Thyroid gland (tissue), 4 donors: ENCODE results near the gene SLC28A1. TPM values are rescaled to one million over a fixed set of nuclear protein-coding genes. Genes with fewer than 3 reads are reported as not detected.

Source experiments
- DNase-seq, 2 donors: peaks; one replicate each; pipeline ENCODE4 v3.0.0-alpha.2; 2019
- H3K27ac ChIP-seq, 3 donors: fragments of 200-600 bp; sonication (generic); 1 replicate in 2 of 3; 2 replicates in 1 of 3; pipeline ENCODE4 v1.5.1; 2016 to 2019; ENCODE audit warnings: mild to moderate bottlenecking in 1 of 3, moderate library complexity in 1 of 3
- H3K27me3 ChIP-seq: fragments of 200-600 bp; sonication (generic); one replicate; pipeline ENCODE4 v1.5.1; 2019
- H3K36me3 ChIP-seq, 2 donors: fragments of 200-600 bp; sonication (generic); one replicate each; pipeline ENCODE4 v1.5.1; 2016 to 2019
- H3K4me1 ChIP-seq, 2 donors: fragments of 200-600 bp; sonication (generic); one replicate each; pipeline ENCODE4 v1.5.1; 2017 to 2019
- H3K4me3 ChIP-seq, 3 donors: fragments of 200-600 bp; sonication (generic); replicated peaks in 1 of 3; 1 replicate in 2 of 3; 2 replicates in 1 of 3; pipeline ENCODE4 v1.5.1; 2016; ENCODE audit warnings: mild to moderate bottlenecking in 1 of 3
- H3K9me3 ChIP-seq: fragments of 200-600 bp; sonication (generic); one replicate; pipeline ENCODE4 v1.5.1; 2017
- CTCF ChIP-seq, 6 experiments: fragments of 200-600 bp in 3 of 6; fragments of 450-650 bp in 3 of 6; sonication (generic) in 3 of 6; IDR thresholded peaks; one replicate each; pipeline ENCODE4 v1.5.1; 2016 to 2019; ENCODE audit warnings: antibody characterized with exemption in 6 of 6, mild to moderate bottlenecking in 2 of 6, inconsistent platforms in 1 of 6, moderate library complexity in 1 of 6
- POLR2A ChIP-seq, 2 donors: fragments of 450-650 bp; IDR thresholded peaks; one replicate each; pipeline ENCODE4 v1.6.1; 2017; ENCODE audit warnings: antibody characterized with exemption in 2 of 2, mild to moderate bottlenecking in 2 of 2, moderate library complexity in 1 of 2
- WGBS, 2 donors: methylation state at CpG; one replicate each; pipeline ENCODE4 v1.1.5; 2017; 5-methylcytosine and 5-hydroxymethylcytosine counted together
- intact Hi-C: fragments of 100-400 bp; cut with DNase I; formaldehyde crosslinking; loops from one replicate; pipeline ENCODE4 v1.15.1; 2023
- total RNA-seq, 4 donors: library from RNA; depleted of rRNA; stranded (reverse); fragments of >200 nt; gene quantifications; one replicate each; pipeline ENCODE4 v1.2.3, GENCODE V29; 2016

SLC28A1 gene
- total RNA-seq, 4 donors from 2014 or later, result not detected

DNA sequence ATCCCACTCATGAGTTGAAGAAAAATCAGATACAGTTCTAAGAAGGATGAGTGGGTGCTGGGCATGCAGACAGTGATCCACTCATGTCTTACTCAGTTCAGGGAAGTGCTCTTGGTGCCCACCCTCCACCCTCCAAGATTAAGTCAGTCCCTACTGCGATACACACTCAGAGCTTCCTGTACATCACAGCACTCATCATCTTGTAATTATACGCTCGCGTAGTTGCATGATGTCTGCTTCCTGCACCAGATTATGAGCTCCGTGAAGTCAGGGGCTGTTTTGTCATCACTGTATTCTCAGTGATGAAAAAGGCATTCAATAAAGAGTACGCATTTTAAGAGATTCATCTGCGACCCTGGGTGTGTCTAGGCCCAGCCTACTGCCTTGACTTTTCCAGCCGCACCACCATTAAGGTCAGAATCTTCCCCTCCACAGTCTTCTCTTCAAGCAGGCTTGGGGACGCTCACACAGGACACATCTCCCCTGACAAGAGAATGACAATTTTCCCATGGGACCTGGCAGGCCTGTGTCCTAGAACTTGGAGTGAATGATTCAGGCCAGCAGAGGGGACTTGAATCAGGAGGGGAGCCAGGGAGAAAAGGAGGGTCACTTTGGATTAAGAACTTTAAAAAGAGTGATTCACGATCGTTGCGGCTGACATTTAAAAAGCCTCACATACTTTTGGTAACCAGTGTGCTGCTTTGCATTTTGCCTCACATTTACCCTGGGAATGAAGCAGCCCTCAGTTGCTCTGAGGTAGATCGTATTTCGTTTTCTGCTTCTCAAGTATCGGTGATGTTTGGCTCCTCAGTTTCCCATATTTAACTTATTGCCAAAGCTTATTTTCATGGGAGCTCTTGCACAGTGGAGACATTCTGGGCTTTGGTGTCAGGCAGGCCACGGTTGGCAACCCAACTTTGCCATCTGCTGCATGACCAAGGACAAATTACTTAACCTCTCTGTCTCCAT is 89.3 kb downstream of the SLC28A1 start:
- no peaks in the 10 kb centered on the region for H3K27me3 ChIP-seq
- TF ChIP-seq CTCF (IDR thresholded peaks at IDR 0.05) (no peak), POLR2A (IDR thresholded peaks at IDR 0.05) (no peak)
- no peak for DNase-seq
- H3K4me1 ChIP-seq, result peaks cover 0 to 16% of the 10 kb centered on the region in 2 donors
- 88% methylated on average over 16 of the region's 16 CpGs for WGBS, 2 donors
- H3K36me3 ChIP-seq, result no peaks in the 10 kb centered on the region
- intact Hi-C loops, result no loop called here
- H3K9me3 ChIP-seq, result no peaks in the 10 kb centered on the region
- no peak overlapping the region for H3K27ac ChIP-seq
- H3K4me3 ChIP-seq, result no peak overlapping the region

DNA sequence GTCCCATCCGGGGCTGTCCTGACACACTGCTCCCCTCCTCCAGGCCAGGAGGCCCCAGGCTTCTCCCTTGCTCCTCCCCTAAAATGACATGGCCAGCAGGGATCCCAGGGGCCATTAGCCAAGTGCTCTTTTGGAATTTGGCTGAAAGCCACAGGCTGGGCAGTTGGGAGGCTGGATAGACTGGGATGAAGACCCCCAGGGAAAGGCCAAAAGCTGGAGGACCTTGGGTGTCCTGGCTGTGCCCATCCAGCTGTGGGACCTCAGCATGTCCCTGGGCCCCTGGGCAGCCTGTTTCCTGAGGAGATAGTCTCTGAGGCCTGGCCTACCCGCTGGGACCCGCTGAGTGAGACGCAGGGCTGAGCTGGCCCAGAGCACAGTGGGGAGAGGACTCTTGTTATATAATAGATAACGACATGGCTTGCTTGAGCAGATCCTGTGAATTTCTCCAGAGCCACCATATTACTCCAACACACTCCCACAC is 91.4 kb downstream of the SLC28A1 start:
- H3K9me3 ChIP-seq, result no peaks in the 10 kb centered on the region
- TF ChIP-seq POLR2A (IDR thresholded peaks at IDR 0.05), result no peak
- no peak for TF ChIP-seq CTCF (IDR thresholded peaks at IDR 0.05)
- intact Hi-C loops, result loop anchor here (5.0 kb wide), 1 partner anchor 66 kb away; no protein-coding TSS in a partner anchor
- H3K4me1 ChIP-seq, result peaks cover 6 to 22% of the 10 kb centered on the region in 2 donors
- H3K36me3 ChIP-seq, result no peaks in the 10 kb centered on the region
- H3K4me3 ChIP-seq, result no peak overlapping the region
- 42 to 73% methylated on average over 2 to 5 of the region's 5 CpGs for WGBS, 2 donors
- H3K27ac ChIP-seq, result no peak overlapping the region
- H3K27me3 ChIP-seq, result no peaks in the 10 kb centered on the region
- peak; percentile 28 to 36 for DNase-seq

DNA sequence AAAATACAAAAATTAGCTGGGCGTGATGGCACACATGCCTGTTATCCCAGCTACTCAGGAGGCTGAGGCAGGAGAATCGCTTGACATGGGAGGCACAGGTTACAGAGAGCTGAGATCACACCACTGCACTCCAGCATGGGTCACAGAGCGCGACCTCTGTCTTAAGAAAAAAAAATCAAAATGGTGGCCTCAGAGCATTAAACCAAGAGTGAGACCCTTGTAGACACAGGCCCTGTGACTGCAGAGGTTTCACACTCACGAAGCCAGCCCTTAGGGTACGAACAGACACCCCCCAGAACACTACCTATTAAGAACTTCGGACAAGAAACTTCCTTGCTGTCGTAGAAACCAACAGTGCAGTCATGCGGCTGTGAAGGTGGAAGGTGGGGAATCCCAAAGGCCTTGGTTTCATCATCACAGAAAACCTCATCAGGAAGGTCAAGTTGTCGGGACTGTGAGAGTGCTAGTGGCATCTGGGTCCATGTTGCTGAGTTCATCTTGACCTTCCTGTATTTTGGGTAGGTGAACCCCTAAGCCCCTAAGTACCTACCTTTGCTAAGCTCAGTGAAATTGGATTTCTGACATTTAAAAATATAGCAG is 92.4 kb downstream of the SLC28A1 start:
- no peak overlapping the region for H3K4me3 ChIP-seq
- intact Hi-C loops, result loop anchor here (5.0 kb wide), 1 partner anchor 65 kb away; no protein-coding TSS in a partner anchor
- no peaks in the 10 kb centered on the region for H3K36me3 ChIP-seq
- no peak overlapping the region for H3K27ac ChIP-seq
- no peak for TF ChIP-seq POLR2A (IDR thresholded peaks at IDR 0.05)
- no peak for TF ChIP-seq CTCF (IDR thresholded peaks at IDR 0.05)
- no peak for DNase-seq
- H3K27me3 ChIP-seq, result no peaks in the 10 kb centered on the region
- 92 to 97% methylated on average over 10 of the region's 10 CpGs for WGBS, 2 donors
- peaks cover 6 to 22% of the 10 kb centered on the region in 2 donors for H3K4me1 ChIP-seq
- no peaks in the 10 kb centered on the region for H3K9me3 ChIP-seq

DNA sequence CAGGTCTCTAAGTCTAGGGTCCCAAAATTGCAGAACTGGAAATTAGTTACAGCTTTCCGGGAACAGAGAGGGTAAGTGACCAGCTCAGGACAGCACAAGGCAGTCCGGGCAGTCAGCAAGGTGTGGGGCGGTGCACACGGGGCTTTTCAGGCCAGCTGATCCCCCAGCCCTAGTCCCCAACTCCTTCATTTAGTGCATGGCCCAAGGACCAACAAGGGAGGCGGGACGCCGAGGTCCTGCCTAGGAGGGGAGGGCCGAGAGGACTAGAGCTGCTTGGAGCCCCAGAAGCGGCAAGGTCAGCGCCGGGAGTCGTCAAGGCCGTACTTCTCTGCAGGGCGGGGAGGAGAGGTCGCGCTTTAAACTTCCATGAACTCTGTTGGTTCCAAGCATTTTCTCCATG is 95.2 kb downstream of the SLC28A1 start:
- Histone ChIP-seq H3K36me3 (no peaks in the 10 kb centered on the region), H3K27me3 (no peaks in the 10 kb centered on the region), H3K27ac (no peak overlapping the region), H3K9me3 (no peaks in the 10 kb centered on the region), H3K4me3 (peak overlapping the region in 1 of 3 donors; percentile 67), H3K4me1 (peaks cover 17 to 35% of the 10 kb centered on the region in 2 donors)
- intact Hi-C loops, result loop anchor here (5.0 kb wide), 1 partner anchor 63 kb away; no protein-coding TSS in a partner anchor
- TF ChIP-seq POLR2A (IDR thresholded peaks at IDR 0.05), result no peak
- DNase-seq, result peak in 1 of 2 donors; percentile 18
- 45 to 48% methylated on average over 16 of the region's 16 CpGs for WGBS, 2 donors

GRCh38 chr15:84980196-84981053 is 96.0 kb downstream of the SLC28A1 start:
- Histone ChIP-seq H3K36me3 (no peaks in the 10 kb centered on the region), H3K27ac (peak overlapping the region; percentile 29 to 96 (median 93)), H3K9me3 (no peaks in the 10 kb centered on the region), H3K27me3 (no peaks in the 10 kb centered on the region), H3K4me1 (peaks cover 17 to 33% of the 10 kb centered on the region in 2 donors), H3K4me3 (peak overlapping the region; percentile 52 to 88 (median 67))
- TF ChIP-seq POLR2A (IDR thresholded peaks at IDR 0.05) (peak in 1 of 2 donors; percentile 56), CTCF (IDR thresholded peaks at IDR 0.05) (peak in 2 of 6 experiments; percentile 2)
- 1% methylated on average over 30 to 45 of the region's 66 CpGs for WGBS, 2 donors
- intact Hi-C loops, result no loop called here
- peak; percentile 82 to 83 for DNase-seq
